ENCODE measurements around the gene CRTAC1.

Gene CRTAC1

GRCh38 chr10:97924678-97925077, 105.7 kb downstream of the CRTAC1 start:
- no peak for DNase-seq (ENCODE audit: low read depth in 1 of 2, low spot score in 1 of 2)
- TF ChIP-seq CTCF (IDR thresholded peaks at IDR 0.05; ENCODE audit: insufficient read depth, low read length) = no peak
- TF ChIP-seq SPI1 (IDR thresholded peaks at IDR 0.05; ENCODE audit: borderline replicate concordance, low read depth) = no peak
- TF ChIP-seq GABPA (IDR thresholded peaks at IDR 0.05; ENCODE audit: low read depth) = no peak
- no peak for TF ChIP-seq REST (IDR thresholded peaks at IDR 0.05; ENCODE audit: insufficient replicate concordance, low read depth)
- TF ChIP-seq POLR2AphosphoS5 (IDR thresholded peaks at IDR 0.05; ENCODE audit: low read depth) = no peak
- Histone ChIP-seq H3K27me3 (ENCODE audit: insufficient read depth, poor library complexity, severe bottlenecking) (no peaks in the 10 kb centered on the region), H3K4me3 (replicated peaks; ENCODE audit: insufficient read depth, low read length) (no peak overlapping the region), H3K27ac (replicated peaks) (no peak overlapping the region)

GRCh38 chr10:97923476-97923875, 106.9 kb downstream of the CRTAC1 start:
- TF ChIP-seq GABPA (IDR thresholded peaks at IDR 0.05; ENCODE audit: low read depth) (no peak), CTCF (IDR thresholded peaks at IDR 0.05; ENCODE audit: insufficient read depth, low read length) (no peak), SPI1 (IDR thresholded peaks at IDR 0.05; ENCODE audit: borderline replicate concordance, low read depth) (no peak), REST (IDR thresholded peaks at IDR 0.05; ENCODE audit: insufficient replicate concordance, low read depth) (no peak), POLR2AphosphoS5 (IDR thresholded peaks at IDR 0.05; ENCODE audit: low read depth) (no peak)
- Histone ChIP-seq H3K27ac (replicated peaks) (no peak overlapping the region), H3K4me3 (replicated peaks; ENCODE audit: insufficient read depth, low read length) (no peak overlapping the region), H3K27me3 (ENCODE audit: insufficient read depth, poor library complexity, severe bottlenecking) (no peaks in the 10 kb centered on the region)
- no peak for DNase-seq (ENCODE audit: low read depth in 1 of 2, low spot score in 1 of 2)

- no peak for DNase-seq (ENCODE audit: low read depth in 1 of 2, low spot score in 1 of 2)
- TF ChIP-seq GABPA (IDR thresholded peaks at IDR 0.05; ENCODE audit: low read depth) = no peak
- TF ChIP-seq SPI1 (IDR thresholded peaks at IDR 0.05; ENCODE audit: borderline replicate concordance, low read depth) = no peak
- no peak for TF ChIP-seq CTCF (IDR thresholded peaks at IDR 0.05; ENCODE audit: insufficient read depth, low read length)
- TF ChIP-seq REST (IDR thresholded peaks at IDR 0.05; ENCODE audit: insufficient replicate concordance, low read depth) = no peak
- TF ChIP-seq POLR2AphosphoS5 (IDR thresholded peaks at IDR 0.05; ENCODE audit: low read depth) = no peak
- no peak overlapping the region for H3K4me3 ChIP-seq (replicated peaks; ENCODE audit: insufficient read depth, low read length)
- no peak overlapping the region for H3K27ac ChIP-seq (replicated peaks)
- H3K27me3 ChIP-seq (ENCODE audit: insufficient read depth, poor library complexity, severe bottlenecking) = no peaks in the 10 kb centered on the region
Measured at GRCh38 chr10:97923057-97923456, 107.4 kb downstream of the CRTAC1 start.

Measured in HL-60 (cell line).